NCI-H2196 treated with DMSO at 0.1 percent for 48 hours (cell line): ENCODE results near the gene SH3TC1.
A peak's percentile ranks its signal among the peaks of the same experiment; 100 is the strongest.

Source experiments
- DNase-seq: peaks from one replicate; lab custom pipeline; 2025; ENCODE audit not compliant: unreplicated experiment; lab: John Stamatoyannopoulos, UW

SH3TC1 gene

GRCh38 chr4:8180310-8181093, 18.6 kb upstream of the SH3TC1 start:
- no peak for DNase-seq

DNA sequence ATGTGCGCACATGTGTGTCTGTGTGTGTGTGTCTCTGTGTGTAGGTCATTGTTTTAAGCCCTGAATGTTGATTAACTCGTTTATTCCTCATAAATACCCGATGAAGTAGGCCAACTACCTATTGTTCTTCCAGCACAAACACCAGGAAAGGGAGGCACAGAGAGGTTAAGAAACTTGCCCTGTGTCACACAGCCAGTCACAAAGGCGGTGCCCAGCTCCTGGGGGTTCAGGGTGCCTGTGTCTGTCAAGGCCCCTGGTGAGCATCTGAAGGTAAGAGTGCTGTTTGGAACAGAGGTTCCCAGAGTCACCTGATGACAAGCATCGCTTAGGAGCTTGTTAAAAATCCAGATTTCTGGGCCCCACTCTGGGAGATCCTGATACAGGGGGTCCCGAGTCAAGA, 18.0 kb upstream of the SH3TC1 start:
- DNase-seq, result no peak

DNA sequence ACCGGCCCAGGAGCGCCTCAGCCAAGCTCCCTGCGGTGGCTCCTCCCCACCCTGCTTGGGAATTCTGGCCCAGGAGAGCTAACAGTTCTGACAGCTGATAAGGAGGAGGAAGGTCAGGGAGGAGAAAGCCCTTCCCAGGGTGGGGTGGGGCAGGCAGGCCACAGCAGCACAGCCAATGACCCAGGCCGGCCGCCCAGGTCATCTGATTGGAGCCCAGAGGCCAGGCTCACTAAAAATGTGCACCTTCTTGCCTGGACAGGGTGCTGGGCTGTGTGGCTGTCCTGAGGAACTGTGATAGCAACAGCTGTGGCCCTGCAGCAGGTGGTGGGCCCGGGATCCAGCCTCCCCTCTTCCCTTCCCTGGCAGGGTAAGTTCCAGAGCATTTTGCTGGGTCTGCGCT, 17.2 kb upstream of the SH3TC1 start:
- no peak for DNase-seq

DNA sequence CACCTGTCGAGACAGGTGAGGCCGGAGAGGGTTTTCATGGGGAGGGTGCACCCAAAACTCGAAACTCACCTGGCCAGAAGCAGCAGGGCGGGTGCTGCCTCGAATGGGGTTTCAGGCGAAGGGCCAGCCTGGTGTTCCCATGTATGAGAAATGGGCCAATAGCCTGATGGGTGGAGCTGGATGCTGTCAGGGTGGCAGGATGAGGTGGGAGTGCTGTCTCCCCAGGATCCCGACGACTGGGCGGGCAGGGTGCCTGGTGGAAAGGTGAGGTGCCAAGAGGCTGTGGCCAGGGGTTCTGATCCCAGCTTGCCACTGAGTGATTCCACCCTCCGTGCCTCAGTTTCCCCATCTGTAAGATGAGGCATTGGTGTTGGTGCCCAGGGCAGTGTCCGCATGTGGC, 16.8 kb upstream of the SH3TC1 start:
- no peak for DNase-seq

DNA sequence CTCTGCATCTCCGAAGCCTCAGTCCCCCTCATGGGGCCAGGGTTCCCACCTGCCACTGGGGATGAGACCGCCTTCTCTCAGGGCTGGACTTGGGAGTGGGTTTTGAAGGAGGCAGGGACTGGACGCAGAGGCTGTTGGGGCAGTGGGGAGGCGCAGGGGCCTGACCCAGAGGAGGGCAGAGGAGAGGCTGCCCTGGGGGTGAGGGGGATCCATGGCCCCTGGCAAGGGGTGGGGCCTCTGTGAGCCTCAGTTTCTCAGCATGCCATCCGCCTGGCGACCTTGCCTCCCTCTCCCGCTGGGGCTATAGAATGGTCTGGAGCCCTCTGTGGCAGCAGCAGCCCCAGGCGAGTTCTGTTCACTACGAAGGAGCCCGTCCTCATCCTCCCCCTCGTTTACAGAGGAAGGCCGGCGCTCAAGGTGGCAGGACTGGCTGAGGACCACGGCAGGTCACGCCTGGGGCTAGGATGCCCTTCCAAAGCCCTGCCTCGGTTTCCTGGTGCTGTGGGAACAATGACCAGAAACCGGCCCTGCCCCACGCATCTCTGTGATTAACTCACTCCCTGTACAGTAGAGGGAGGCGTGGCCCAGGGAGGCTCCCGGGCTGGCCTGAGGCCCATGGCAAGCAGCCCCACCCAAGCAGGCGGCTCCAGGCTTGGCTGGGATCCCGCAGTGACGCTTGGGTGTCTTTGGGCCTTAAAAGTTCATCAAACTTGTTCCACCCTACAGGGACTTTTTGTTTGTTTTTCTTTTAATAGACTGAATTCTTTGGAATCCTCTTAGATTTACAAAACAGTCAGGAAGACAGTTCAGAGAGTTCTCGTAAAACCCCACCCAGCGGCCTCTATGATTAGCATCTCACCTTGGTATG, 16.0 kb upstream of the SH3TC1 start:
- DNase-seq, result no peak

DNA sequence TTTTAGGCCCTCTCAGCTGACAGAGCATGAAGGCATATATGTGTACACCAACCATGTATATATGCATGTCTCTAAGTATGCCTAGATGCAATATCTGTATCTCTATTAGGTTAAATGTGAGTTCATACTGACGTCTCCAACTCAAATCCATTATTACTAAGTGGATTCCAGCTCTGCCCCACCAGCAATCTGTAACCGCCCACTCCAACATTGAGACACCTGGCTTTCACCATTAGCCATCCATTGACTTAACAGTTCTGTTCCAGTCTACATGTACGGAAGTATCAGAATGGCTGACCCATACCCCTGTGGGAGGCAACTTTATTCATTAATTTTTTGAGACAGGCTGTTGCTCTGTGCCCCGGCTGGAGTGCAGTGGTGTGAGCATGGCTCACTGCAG, 15.0 kb upstream of the SH3TC1 start:
- DNase-seq, result no peak

DNA sequence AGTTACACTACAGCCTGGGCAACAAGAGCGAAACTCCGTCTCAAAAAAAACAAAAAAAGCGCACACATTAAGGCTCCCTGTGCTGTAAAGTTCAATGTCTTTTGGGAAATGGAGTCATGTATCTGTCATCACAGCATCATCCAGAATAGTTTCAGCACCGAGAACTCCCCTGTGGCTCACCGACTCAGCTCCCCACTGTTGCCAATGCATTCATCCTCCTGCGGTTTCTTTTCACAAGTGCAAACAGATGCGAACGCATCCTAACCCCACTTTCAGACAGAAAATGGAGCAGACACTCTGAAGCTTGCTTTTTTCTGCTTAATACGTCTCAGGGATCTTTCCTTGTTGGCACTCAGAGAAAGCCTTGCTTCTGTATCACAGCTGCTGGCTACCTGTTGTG, 13.8 kb upstream of the SH3TC1 start:
- DNase-seq, result no peak

DNA sequence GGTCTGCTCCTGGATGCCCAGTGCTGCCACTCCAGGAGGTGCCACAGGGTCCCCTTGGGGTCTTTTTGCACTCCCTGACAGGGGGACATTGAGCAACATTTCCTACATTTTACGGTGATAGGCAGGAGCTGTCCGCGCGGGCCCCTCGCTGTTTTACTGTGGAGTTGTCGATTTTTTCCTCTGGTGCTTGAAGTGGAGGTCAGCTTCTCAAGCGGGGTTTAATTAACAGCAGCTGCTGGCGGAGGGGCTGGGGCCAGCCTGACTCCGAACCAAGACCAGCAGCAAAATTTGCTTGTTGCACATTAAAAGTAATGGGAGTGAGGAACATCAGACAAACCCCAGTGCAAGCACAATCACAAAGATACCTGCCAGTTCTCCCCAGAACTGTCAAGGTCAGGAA, 13.2 kb upstream of the SH3TC1 start:
- DNase-seq, result no peak

DNA sequence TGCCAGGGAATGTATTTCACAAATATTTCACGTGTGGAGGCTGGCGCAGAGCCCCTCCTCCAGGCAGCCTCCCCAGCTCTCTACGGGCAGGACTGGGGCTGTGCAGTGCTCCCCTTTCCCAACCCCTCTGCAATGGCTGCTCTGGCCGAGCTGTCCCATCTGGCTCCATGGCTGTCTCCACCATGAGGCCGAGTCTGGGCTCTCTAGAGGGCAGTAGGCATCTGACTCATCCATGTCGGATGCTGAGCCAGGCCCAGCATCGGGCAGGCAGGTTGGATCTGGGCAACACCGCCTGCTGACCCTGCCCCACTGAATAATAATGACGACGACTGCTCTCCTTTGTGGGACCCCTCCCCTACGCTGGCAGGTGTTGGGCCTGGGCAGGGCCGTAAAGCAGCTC, 11.0 kb upstream of the SH3TC1 start:
- DNase-seq, result no peak

- DNase-seq, result peak; percentile 96
Observed at GRCh38 chr4:8188743-8189550, 10.1 kb upstream of the SH3TC1 start.

DNA sequence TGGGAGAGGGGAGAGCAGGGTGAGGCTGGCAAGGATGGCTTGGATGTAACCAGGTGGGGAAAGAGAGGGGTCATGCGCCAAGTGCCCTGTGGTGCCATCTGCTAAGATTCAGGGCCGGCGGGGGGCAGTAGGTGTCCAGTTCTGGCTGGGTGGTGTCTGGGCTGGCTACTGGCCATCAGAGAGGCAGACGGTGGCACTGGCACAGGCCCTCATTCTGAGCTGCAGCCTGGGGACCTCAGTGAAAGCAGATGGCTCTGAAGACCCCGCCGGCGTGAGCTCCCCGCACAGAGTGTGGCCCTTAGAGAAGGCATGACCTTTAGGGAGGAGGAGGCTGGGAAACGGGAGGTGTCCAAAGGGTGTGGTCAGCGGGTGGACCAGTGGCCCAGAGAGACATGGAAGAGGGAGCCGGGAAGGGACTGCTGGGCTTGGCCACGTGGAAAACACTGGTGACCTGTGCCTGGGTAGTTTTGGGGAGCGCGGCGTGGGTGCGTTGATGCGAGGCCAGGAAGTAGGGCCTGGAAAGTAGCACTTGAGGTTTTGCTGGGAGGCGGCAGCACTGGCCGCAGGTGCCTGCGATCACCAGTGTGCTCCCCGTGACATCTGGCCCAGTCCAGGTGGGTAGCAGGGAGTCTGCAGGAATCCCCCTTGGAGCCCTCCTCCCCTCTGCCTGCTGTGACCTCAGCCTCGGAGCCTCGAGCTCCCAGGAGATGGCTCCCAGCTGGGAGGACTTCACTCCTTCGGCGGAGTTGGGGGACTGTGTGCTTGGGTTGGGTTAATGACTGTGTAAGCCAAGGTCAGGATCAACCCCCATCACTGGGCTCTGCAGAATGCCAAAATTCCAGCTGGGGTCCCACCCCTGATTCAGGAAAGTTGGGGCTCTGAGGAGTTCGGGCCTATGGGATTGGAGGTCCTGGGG, 9.3 kb upstream of the SH3TC1 start:
- DNase-seq, result peak; percentile 30

GRCh38 chr4:8191136-8191747, 7.8 kb upstream of the SH3TC1 start:
- no peak for DNase-seq

DNA sequence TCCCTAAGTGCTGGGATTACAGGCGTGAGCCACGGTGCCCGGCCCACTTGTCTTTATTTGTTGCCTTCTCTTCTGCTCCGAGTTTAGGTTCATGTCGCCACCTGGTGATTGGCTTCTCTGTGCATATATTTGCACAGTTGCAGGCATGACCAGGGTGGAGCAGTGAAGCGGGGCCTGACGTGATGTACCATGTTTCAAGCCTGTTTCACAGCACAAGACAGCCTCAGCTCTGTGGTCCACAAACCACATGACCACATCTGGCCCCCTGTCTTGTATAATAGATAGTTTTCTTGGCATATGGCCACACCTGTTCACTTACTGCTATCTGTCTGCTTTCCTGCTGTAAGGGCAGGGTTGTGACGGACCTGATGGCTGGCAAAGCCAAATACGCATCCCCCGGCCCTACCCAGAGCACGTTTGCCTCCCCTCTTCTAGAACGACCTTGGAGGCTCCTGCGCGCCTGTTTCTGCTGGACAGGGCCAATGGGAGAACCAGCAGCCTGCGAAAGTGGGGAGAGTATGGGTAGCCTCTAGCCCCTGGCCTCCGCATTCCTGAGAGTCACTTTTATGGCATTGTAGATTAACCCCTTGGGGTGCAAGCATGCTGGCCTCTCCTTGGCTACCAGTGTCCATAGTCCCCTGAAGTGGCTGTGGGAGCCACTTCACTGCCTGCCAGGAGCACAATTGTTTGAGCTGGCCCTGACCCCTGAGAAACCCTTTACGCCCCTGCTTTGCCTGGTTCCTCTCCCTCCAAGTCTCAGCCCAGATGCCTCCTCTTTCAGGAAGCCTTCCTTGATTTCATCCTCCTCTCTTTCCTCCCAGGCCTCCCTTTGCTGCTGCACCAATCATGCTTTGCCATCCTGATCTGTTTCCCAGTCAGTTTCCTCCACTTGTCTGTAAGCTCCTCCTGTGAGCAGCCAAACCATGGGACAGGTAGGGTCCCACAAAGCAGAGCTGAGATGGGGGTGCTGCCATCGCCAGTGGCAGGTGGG, 6.0 kb upstream of the SH3TC1 start:
- peak; percentile 26 for DNase-seq

- DNase-seq, result no peak
Observed at GRCh38 chr4:8194306-8195242, 4.5 kb upstream of the SH3TC1 start.

GRCh38 chr4:8195431-8195830, 3.7 kb upstream of the SH3TC1 start:
- DNase-seq, result no peak

DNA sequence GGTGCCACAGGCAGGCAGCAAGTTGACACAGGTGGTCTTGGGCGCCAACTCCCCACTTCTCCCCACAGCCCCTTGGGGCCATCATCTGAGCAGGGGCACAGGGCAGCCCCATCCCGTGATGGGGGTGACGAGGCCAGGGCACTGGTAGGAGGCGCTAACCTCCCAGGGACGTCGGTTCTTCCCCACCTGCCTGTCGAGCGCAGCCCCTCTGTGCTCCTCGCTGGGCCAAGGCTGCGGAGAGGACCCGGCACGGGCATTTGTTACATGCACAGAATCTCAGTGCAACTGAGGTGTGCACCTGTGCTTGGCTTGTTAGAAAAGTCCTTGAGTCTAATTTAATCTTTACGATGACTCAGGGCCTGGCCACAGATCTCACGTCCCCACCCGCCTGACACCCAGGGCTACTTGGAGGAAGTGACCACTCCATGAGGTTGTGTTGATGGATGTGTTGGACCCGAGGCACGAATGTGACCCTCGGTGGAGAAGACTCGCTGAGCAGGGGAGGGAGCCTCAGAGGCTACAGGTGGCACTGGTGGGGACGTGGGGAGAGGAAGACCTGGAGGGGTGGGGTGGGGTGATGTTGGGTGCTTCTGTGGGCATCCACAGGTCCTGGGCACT, 3.1 kb upstream of the SH3TC1 start:
- no peak for DNase-seq

GRCh38 chr4:8197521-8197920, 1.6 kb upstream of the SH3TC1 start:
- DNase-seq, result no peak
